WTC11 (cell line): Measurements from ENCODE around the gene OR10C1. TPM values are rescaled to one million over a fixed set of nuclear protein-coding genes. Genes with fewer than 3 reads are reported as not detected.

ENCODE experiments used
- ATAC-seq: fragments of 200-7000 bp; cut with Tn5 transposase; 2 replicates; pipeline ENCODE4 v1.10.0; 2021; ENCODE audit warnings: mild to moderate bottlenecking, moderate library complexity
- CTCF ChIA-PET: fragments of 300-600 bp; sonication (Branson Sonifier 250); formaldehyde crosslinking; loops from one replicate; lab custom pipeline; 2021; ENCODE audit warnings: antibody characterized with exemption; lab: Charles Lee
- POLR2A ChIA-PET: fragments of 350-600 bp; sonication (Branson Sonifier 250); formaldehyde crosslinking; loops from one replicate; lab custom pipeline; 2021; ENCODE audit warnings: antibody characterized with exemption; lab: Charles Lee
- DNase-seq: peaks from one replicate; pipeline ENCODE4 v3.0.0; 2021; ENCODE audit warnings: low spot score
- H3K27ac Mint-ChIP-seq: 2 replicates; pipeline ENCODE4 v1.8.0; 2021; ENCODE audit warnings: mixed read lengths
- H3K27me3 Mint-ChIP-seq: 2 replicates; pipeline ENCODE4 v1.8.0; 2021; ENCODE audit warnings: low read depth, mild to moderate bottlenecking, moderate library complexity, mixed read lengths
- H3K36me3 Mint-ChIP-seq: 2 replicates; pipeline ENCODE4 v1.8.0; 2021; ENCODE audit warnings: mixed read lengths
- H3K4me1 Mint-ChIP-seq: 2 replicates; pipeline ENCODE4 v1.8.0; 2022; ENCODE audit warnings: mixed read lengths
- H3K4me3 Mint-ChIP-seq: 2 replicates; pipeline ENCODE4 v1.8.0; 2021; ENCODE audit warnings: mild to moderate bottlenecking, moderate library complexity, mixed read lengths
- H3K9me3 Mint-ChIP-seq: 2 replicates; pipeline ENCODE4 v1.8.0; 2021; ENCODE audit warnings: mixed read lengths
- ATF2 ChIP-seq: sonication (generic); formaldehyde crosslinking; IDR thresholded peaks from 2 replicates; pipeline ENCODE4 v1.8.1; 2022; ENCODE audit warnings: low read depth, missing genetic modification reagents, borderline replicate concordance
- CREM ChIP-seq: sonication (generic); formaldehyde crosslinking; IDR thresholded peaks from 2 replicates; pipeline ENCODE4 v1.8.1; 2022; ENCODE audit warnings: mild to moderate bottlenecking, missing genetic modification reagents, moderate library complexity
- CTCF ChIP-seq: fragments of 200-600 bp; IDR thresholded peaks from 2 replicates; pipeline ENCODE4 v1.8.0; 2022; ENCODE audit warnings: antibody characterized with exemption
- E2F1 ChIP-seq: sonication (generic); formaldehyde crosslinking; IDR thresholded peaks from 2 replicates; pipeline ENCODE4 v1.8.0; 2022; ENCODE audit warnings: mild to moderate bottlenecking, missing genetic modification reagents
- FOXP1 ChIP-seq: sonication (generic); formaldehyde crosslinking; IDR thresholded peaks from 2 replicates; pipeline ENCODE4 v1.8.0; 2022; ENCODE audit warnings: missing genetic modification reagents, mild to moderate bottlenecking, moderate library complexity, borderline replicate concordance
- IRF1 ChIP-seq: sonication (generic); formaldehyde crosslinking; IDR thresholded peaks from 2 replicates; pipeline ENCODE4 v1.8.0; 2023; ENCODE audit warnings: missing genetic modification reagents
- JAZF1 ChIP-seq: fragments of 250-450 bp; sonication (Bioruptor Pico); IDR thresholded peaks from 2 replicates; pipeline ENCODE4 v1.9.0; 2021; ENCODE audit warnings: moderate library complexity, mild to moderate bottlenecking, inconsistent platforms
- JUN ChIP-seq: sonication (generic); formaldehyde crosslinking; IDR thresholded peaks from 2 replicates; pipeline ENCODE4 v1.8.0; 2023; ENCODE audit warnings: mild to moderate bottlenecking, missing genetic modification reagents
- KAT7 ChIP-seq: sonication (generic); formaldehyde crosslinking; IDR thresholded peaks from 2 replicates; pipeline ENCODE4 v1.8.1; 2023; ENCODE audit warnings: missing genetic modification reagents, mild to moderate bottlenecking, borderline replicate concordance
- NR3C1 ChIP-seq: sonication (generic); formaldehyde crosslinking; conservative IDR thresholded peaks from 2 replicates; pipeline ENCODE4 v1.8.1; 2023; ENCODE audit warnings: low read depth, mild to moderate bottlenecking, missing genetic modification reagents
- PRRX2 ChIP-seq: fragments of 250-450 bp; sonication (Bioruptor Pico); IDR thresholded peaks from 2 replicates; pipeline ENCODE4 v1.8.0; 2021; ENCODE audit warnings: mild to moderate bottlenecking
- RORB ChIP-seq: fragments of 250-450 bp; sonication (Bioruptor Pico); IDR thresholded peaks from 2 replicates; pipeline ENCODE4 v1.9.0; 2021; ENCODE audit warnings: mild to moderate bottlenecking
- SP1 ChIP-seq: sonication (generic); formaldehyde crosslinking; conservative IDR thresholded peaks from 2 replicates; pipeline ENCODE4 v1.8.1; 2022; ENCODE audit warnings: missing genetic modification reagents
- TEAD4 ChIP-seq: sonication (generic); formaldehyde crosslinking; IDR thresholded peaks from 2 replicates; pipeline ENCODE4 v1.8.0; 2022; ENCODE audit warnings: mild to moderate bottlenecking, missing genetic modification reagents
- ZNF232 ChIP-seq: sonication (generic); formaldehyde crosslinking; IDR thresholded peaks from 2 replicates; pipeline ENCODE4 v1.8.0; 2022; ENCODE audit warnings: mild to moderate bottlenecking, missing genetic modification reagents
- ZNF423 ChIP-seq: fragments of 250-450 bp; sonication (Bioruptor Pico); IDR thresholded peaks from 2 replicates; pipeline ENCODE4 v2.1.2; 2022; ENCODE audit warnings: mild to moderate bottlenecking, moderate library complexity
- ZNF532 ChIP-seq: fragments of 250-450 bp; sonication (Bioruptor Pico); IDR thresholded peaks from 2 replicates; pipeline ENCODE4 v1.9.0; 2021; ENCODE audit warnings: mild to moderate bottlenecking, borderline replicate concordance
- ZNF671 ChIP-seq: fragments of 250-450 bp; sonication (Bioruptor Pico); IDR thresholded peaks from 2 replicates; pipeline ENCODE4 v1.8.0; 2021; ENCODE audit warnings: mild to moderate bottlenecking
- total RNA-seq: library from RNA; stranded (reverse); gene quantifications from 3 replicates; pipeline ENCODE4 v1.2.3, GENCODE V29; 2021
- TF ChIP-seq, protein P1 (sequence below): sonication (generic); formaldehyde crosslinking; IDR thresholded peaks from 2 replicates; pipeline ENCODE4 v1.8.0; 2022; ENCODE audit warnings: mild to moderate bottlenecking, missing genetic modification reagents
- TF ChIP-seq, protein P2 (sequence below): sonication (generic); formaldehyde crosslinking; IDR thresholded peaks from 2 replicates; pipeline ENCODE4 v1.8.1; 2022; ENCODE audit warnings: mild to moderate bottlenecking, moderate library complexity, missing genetic modification reagents

OR10C1 gene
- total RNA-seq, 1 experiment from 2014 or later: not detected

DNA sequence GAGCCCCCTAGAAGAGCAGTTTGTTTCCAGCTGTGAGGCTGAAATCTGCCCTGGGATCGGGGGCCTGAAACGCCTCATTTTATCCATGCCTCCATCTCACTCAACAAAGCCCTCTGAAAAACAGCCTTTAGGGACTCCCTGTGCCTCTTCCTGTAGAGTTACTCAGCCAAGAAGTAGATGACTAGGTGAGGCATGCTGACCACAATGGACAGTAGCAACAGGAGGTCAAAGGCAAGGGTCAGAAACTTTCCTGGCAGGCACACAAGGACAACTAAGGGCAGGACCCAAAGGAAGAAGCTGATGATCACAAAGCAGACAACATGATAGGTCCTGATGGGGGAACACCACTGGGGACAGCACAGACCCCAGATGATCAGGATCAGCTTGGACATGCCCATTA, 35.9 kb downstream of the OR10C1 start:
- no peak overlapping the region for H3K27ac Mint-ChIP-seq
- no peak for ATAC-seq
- POLR2A ChIA-PET: no interaction called here
- TF ChIP-seq ATF2 (CRISPR knock-in tag): no peak
- TF ChIP-seq ZNF671 (CRISPR knock-in tag): no peak
- no peak for TF ChIP-seq CREM
- no peak for TF ChIP-seq KAT7
- no peak for TF ChIP-seq ZNF423 (CRISPR knock-in tag)
- TF ChIP-seq FOXP1 (CRISPR knock-in tag): no peak
- no peak for TF ChIP-seq RORB (CRISPR knock-in tag)
- TF ChIP-seq, protein P1, sequence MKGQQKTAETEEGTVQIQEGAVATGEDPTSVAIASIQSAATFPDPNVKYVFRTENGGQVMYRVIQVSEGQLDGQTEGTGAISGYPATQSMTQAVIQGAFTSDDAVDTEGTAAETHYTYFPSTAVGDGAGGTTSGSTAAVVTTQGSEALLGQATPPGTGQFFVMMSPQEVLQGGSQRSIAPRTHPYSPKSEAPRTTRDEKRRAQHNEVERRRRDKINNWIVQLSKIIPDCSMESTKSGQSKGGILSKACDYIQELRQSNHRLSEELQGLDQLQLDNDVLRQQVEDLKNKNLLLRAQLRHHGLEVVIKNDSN (CRISPR knock-in tag): no peak
- TF ChIP-seq PRRX2 (CRISPR knock-in tag): no peak
- no peak for TF ChIP-seq E2F1 (CRISPR knock-in tag)
- TF ChIP-seq CTCF: no peak
- no peak for TF ChIP-seq JUN (CRISPR knock-in tag)
- no peak for TF ChIP-seq NR3C1 (CRISPR knock-in tag)
- TF ChIP-seq, all 79 proteins: peak for 0
- peaks cover 4% of the 10 kb centered on the region; the same call in 1 of the 2 replicates for H3K27me3 Mint-ChIP-seq
- H3K36me3 Mint-ChIP-seq: no peaks in the 10 kb centered on the region
- DNase-seq: no peak
- no peak overlapping the region for H3K4me3 Mint-ChIP-seq
- H3K4me1 Mint-ChIP-seq: no peaks in the 10 kb centered on the region
- CTCF ChIA-PET: no interaction called here
- H3K9me3 Mint-ChIP-seq: peaks cover 3% of the 10 kb centered on the region; the same call in 1 of the 2 replicates

DNA sequence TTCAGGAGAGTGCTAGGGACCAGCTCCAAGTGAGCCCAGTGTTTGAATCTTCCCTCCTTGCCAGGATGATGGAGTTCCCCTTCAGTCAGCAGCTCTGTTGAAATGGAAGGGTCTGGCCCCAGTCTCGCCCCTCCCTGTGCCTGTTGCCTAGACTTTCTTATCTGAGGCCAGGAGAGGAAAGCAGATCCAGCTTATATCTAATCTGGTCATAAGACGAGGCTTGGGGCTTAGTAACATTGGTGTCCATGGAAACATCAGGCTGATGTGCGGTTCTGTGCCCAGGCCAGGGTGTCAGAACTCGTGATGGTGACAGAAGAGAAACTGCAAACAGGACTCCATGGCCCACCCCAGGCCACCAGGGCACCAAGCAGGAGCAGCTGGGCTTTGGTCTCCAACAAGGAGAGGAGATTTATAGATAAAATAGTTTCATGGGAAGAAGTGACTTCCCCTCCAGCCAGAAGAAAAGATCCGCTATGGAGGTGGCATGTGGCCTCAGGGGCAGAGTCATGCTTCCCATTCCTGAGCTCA, 38.9 kb downstream of the OR10C1 start:
- ATAC-seq: no peak
- peaks cover 17% of the 10 kb centered on the region for H3K9me3 Mint-ChIP-seq
- H3K36me3 Mint-ChIP-seq: no peaks in the 10 kb centered on the region
- POLR2A ChIA-PET: no interaction called here
- TF ChIP-seq, protein P2, sequence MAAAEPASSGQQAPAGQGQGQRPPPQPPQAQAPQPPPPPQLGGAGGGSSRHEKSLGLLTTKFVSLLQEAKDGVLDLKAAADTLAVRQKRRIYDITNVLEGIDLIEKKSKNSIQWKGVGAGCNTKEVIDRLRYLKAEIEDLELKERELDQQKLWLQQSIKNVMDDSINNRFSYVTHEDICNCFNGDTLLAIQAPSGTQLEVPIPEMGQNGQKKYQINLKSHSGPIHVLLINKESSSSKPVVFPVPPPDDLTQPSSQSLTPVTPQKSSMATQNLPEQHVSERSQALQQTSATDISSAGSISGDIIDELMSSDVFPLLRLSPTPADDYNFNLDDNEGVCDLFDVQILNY (CRISPR knock-in tag): no peak
- TF ChIP-seq ZNF423 (CRISPR knock-in tag): no peak
- TF ChIP-seq JAZF1 (CRISPR knock-in tag): no peak
- no peak for TF ChIP-seq SP1 (CRISPR knock-in tag)
- TF ChIP-seq TEAD4 (CRISPR knock-in tag): no peak
- no peak for TF ChIP-seq ZNF232 (CRISPR knock-in tag)
- TF ChIP-seq, all 79 proteins: peak for 0
- no peak overlapping the region for H3K27ac Mint-ChIP-seq
- no peak overlapping the region for H3K4me3 Mint-ChIP-seq
- H3K4me1 Mint-ChIP-seq: no peaks in the 10 kb centered on the region
- DNase-seq: no peak
- H3K27me3 Mint-ChIP-seq: peaks cover 9% of the 10 kb centered on the region
- CTCF ChIA-PET: interaction anchor here (1.1 kb wide), 1 partner anchor 406 kb away, joined by 3 read pairs; no protein-coding TSS in a partner anchor

GRCh38 chr6:29478740-29479139, 39.6 kb downstream of the OR10C1 start:
- ChIA-PET CTCF (interaction anchor here (1.1 kb wide), 1 partner anchor 406 kb away, joined by 3 read pairs; no protein-coding TSS in a partner anchor), POLR2A (no interaction called here)
- no peak overlapping the region for H3K27ac Mint-ChIP-seq
- peaks cover 7% of the 10 kb centered on the region for H3K27me3 Mint-ChIP-seq
- H3K4me3 Mint-ChIP-seq: no peak overlapping the region
- ATAC-seq (no peak), DNase-seq (no peak)
- H3K4me1 Mint-ChIP-seq: no peaks in the 10 kb centered on the region
- H3K36me3 Mint-ChIP-seq: no peaks in the 10 kb centered on the region
- H3K9me3 Mint-ChIP-seq: peaks cover 14% of the 10 kb centered on the region
- TF ChIP-seq IRF1 (CRISPR knock-in tag) (no peak), ZNF532 (no peak)
